Ramos (cell line): Measurements from ENCODE around the gene SNX1.

Experiments
- in situ Hi-C: fragments of 300-500 bp; cut with MboI; formaldehyde crosslinking; loops from one replicate; pipeline ENCODE4 v1.14.3; 2022; ENCODE audit warnings: low sequenced_read_pairs; ENCODE audit not compliant: unreplicated experiment

The SNX1 gene

GRCh38 chr15:64157599-64158125, 61.9 kb downstream of the SNX1 start:
- in situ Hi-C loops = no loop called here

- in situ Hi-C loops = no loop called here
These were observed 62.8 kb downstream of the SNX1 start for GRCh38 chr15:64158363-64159134.

- in situ Hi-C loops = no loop called here
These were observed 66.1 kb downstream of the SNX1 start for GRCh38 chr15:64161688-64162477.

GRCh38 chr15:64162478-64162868, 66.7 kb downstream of the SNX1 start:
- in situ Hi-C loops = no loop called here

GRCh38 chr15:64162869-64163658, 67.3 kb downstream of the SNX1 start, which contains the start of gene PPIB:
Gene PPIB, minus strand, starts transcription at chr15:64163022. Its CDS starts 36 bp downstream, at chr15:64162986.
- in situ Hi-C loops = no loop called here

GRCh38 chr15:64163659-64164362, 68.0 kb downstream of the SNX1 start:
- in situ Hi-C loops = no loop called here

- in situ Hi-C loops = no loop called here
These were observed 68.7 kb downstream of the SNX1 start for GRCh38 chr15:64164436-64164835.

GRCh38 chr15:64166102-64166890, 70.5 kb downstream of the SNX1 start:
- in situ Hi-C loops = no loop called here

GRCh38 chr15:64180235-64180824, 84.5 kb downstream of the SNX1 start:
- in situ Hi-C loops = no loop called here

GRCh38 chr15:64182859-64183370, 87.1 kb downstream of the SNX1 start:
- in situ Hi-C loops = no loop called here

GRCh38 chr15:64185146-64185911, 89.5 kb downstream of the SNX1 start:
- in situ Hi-C loops = no loop called here

- in situ Hi-C loops = no loop called here
These were observed 91.8 kb downstream of the SNX1 start for GRCh38 chr15:64187396-64188191.
